Suprapubic skin (tissue), 3 donors: ENCODE data around the gene CRBN.

Source experiments
- POLR2A ChIP-seq, 2 donors: fragments of 450-650 bp; IDR thresholded peaks; one replicate each; pipeline ENCODE4 v1.6.1; 2017; ENCODE audit warnings: antibody characterized with exemption in 2 of 2, mild to moderate bottlenecking in 2 of 2, moderate library complexity in 2 of 2
- TF ChIP-seq, protein P1 (sequence below), 2 donors: fragments of 200-600 bp in 1 of 2; fragments of 450-650 bp in 1 of 2; sonication (generic) in 1 of 2; IDR thresholded peaks; one replicate each; pipeline ENCODE4 v1.5.1; 2016 to 2019; ENCODE audit warnings: antibody characterized with exemption in 2 of 2, mild to moderate bottlenecking in 1 of 2, moderate library complexity in 1 of 2

DNA sequence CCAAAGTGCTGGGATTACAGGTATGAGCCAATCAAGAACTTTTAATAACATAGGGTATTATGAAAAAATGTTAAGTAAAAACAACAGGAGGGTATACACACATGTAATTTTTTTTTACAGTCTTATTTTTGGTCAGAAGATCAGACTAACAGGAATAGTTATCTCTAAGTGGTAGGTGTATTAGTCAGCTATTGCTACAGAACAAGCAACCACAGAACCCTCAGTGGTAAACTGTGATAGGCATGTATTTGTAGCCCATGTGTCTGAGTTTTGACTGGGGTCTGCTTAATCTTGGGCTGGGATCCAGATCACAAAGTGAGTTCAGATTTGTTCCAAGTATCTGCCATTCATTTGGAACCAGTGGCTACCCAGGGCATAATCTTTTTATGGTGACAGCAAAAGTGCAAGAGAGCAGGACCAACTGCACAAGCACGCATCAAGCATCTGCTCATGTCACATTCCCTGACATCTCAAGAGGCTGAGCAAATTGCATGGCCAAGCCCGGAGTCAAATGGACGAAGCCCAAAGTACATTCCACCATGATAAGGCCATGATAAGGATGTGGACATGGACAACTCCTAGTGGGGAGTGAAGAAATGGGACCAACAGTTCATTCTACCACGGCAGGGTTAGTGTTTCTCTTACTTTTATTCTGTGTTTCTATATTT lies 66.3 kb downstream of the CRBN start:
- no peak for TF ChIP-seq POLR2A (IDR thresholded peaks at IDR 0.05)
- TF ChIP-seq, protein P1, sequence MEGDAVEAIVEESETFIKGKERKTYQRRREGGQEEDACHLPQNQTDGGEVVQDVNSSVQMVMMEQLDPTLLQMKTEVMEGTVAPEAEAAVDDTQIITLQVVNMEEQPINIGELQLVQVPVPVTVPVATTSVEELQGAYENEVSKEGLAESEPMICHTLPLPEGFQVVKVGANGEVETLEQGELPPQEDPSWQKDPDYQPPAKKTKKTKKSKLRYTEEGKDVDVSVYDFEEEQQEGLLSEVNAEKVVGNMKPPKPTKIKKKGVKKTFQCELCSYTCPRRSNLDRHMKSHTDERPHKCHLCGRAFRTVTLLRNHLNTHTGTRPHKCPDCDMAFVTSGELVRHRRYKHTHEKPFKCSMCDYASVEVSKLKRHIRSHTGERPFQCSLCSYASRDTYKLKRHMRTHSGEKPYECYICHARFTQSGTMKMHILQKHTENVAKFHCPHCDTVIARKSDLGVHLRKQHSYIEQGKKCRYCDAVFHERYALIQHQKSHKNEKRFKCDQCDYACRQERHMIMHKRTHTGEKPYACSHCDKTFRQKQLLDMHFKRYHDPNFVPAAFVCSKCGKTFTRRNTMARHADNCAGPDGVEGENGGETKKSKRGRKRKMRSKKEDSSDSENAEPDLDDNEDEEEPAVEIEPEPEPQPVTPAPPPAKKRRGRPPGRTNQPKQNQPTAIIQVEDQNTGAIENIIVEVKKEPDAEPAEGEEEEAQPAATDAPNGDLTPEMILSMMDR (IDR thresholded peaks at IDR 0.05), result no peak
